HG03025 (cell line): ENCODE data around the gene ATP13A2.

Experiments
- ATAC-seq: cut with Tn5 transposase; IDR thresholded peaks from one replicate; pipeline ENCODE4 v1.9.1; 2021; ENCODE audit warnings: mild to moderate bottlenecking, moderate library complexity; ENCODE audit not compliant: unreplicated experiment, low FRiP score

ATP13A2 gene

GRCh38 chr1:16981269-16981849 lies 30.4 kb downstream of the ATP13A2 start:
- ATAC-seq, result no peak

DNA sequence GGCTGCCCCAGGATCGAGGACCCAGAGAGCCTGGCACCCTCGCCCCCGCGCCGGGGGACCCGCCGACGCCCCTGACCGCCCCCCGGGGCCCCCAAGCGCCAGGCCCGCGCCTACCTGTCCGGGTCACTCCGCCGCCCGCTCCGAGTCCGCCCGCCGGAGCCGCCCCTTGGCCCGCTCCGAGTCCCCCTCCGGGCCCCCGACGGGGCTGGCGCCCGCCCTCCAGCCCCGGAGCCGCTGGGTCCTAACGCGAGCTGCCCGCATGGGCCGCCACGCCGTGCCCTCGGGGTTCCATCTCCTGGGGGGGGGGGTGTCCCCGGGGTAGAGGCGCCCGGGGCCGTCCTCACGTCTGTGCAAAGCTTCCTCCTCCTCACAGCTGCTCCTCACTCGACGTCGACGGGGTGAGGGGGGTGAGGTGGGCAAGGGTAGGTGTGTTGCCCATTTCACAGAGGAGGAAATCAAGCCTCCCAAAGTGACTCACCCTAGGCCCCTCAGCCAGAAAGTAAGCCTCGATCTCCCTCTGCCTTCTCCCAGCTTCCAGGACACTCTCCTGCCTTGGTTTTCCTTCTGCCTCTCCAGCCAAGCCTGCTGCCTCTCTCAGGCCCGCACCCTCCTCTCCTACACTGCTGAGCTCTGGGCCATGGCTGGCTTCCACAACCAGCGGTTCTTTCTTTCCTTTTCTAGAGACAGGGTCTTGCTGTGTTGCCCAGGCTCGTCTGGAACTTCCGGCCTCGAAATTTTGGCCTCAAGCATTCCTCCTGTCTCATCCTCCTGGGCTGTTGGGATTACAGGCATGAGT lies 31.1 kb downstream of the ATP13A2 start, which contains the start of gene MFAP2:
MFAP2 (minus strand) TSS at position 148 of the 796 bp plus-strand sequence. CDS start 2,347 bp downstream, outside the sequence.
- no peak for ATAC-seq

DNA sequence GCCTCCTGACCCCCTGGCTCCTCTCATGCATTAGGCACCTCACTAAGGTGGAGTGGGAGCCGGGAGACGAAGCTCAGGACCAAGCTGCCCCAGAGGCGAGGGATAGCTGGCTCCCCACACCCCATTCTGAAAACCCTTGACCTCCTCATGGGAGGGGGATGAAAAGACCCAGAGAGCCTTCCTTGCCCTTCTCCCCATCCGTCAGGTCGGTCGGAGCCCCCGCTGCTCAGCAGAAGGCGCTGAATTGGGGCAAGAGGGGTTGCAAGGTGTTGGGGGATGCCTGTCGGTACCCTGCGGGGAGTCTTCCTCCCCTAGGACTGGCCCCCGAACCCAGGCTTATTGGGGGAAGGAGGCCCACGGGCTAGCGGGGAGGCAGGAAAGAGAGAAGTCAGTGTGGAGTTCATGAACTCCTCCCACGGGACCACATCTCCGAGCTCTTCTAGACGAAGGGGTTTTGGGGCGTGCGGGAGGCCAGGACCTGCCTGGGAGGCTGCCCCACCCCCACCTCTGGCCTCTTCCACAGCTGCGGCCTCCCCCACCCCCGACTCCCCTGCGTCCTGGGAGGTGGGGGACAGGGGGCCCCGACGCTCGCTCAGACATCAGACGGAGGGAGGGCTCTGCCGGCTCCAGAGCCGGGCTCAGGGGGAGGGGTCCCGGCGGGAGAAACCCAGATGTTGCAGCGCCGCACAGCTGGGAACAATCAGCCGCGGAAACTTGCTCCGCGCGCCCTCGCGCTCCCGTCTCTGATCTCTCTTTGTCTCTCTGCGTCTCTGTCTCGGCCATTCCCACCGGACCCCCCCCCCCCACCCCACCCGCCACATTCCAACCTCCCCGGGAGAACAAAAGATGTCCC lies 32.0 kb downstream of the ATP13A2 start:
- ATAC-seq, result no peak

GRCh38 chr1:16978567-16979474 lies 32.9 kb downstream of the ATP13A2 start:
- no peak for ATAC-seq

DNA sequence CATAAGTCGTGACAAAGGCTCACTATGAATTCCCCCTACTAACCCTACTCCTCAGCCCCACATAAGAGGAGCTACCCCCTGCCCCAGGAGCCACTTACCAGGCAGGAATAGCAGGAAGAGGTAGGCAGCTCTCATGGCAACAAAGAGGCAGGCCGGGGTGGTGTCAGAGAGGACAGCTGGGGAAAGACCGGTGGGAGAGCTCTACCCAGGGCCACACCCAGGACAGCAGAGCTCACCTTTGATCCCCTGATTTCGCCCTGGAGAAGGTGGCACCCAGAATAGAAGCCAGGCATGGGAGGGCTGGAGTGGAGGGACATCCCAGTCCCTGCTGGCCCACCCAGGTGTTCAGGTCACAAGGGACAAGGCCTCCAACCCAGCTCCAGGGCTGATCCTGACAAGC lies 33.6 kb downstream of the ATP13A2 start:
- no peak for ATAC-seq

DNA sequence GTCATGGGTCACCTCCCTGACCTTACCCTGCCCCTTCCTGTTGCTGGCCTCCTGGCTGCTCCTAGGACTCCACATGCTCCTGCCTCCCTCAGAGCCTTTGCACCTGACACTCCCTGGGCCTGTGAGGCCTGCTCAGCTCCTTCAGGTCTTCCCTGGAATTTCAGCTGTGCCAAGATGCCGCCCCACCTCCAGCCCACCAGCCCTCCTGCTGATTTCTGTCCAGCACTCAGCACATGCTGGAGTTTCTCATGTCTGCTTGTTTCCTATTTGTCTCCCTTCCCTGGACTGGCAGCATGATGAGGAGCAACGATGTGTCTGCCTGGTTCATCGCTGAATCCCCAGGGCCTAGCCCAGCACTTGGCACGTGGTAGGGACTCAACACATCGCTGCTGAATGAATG lies 34.4 kb downstream of the ATP13A2 start:
- ATAC-seq, result no peak

- no peak for ATAC-seq
These were observed 34.8 kb downstream of the ATP13A2 start for GRCh38 chr1:16976966-16977365.

GRCh38 chr1:16975838-16976237 lies 35.9 kb downstream of the ATP13A2 start:
- ATAC-seq, result no peak

DNA sequence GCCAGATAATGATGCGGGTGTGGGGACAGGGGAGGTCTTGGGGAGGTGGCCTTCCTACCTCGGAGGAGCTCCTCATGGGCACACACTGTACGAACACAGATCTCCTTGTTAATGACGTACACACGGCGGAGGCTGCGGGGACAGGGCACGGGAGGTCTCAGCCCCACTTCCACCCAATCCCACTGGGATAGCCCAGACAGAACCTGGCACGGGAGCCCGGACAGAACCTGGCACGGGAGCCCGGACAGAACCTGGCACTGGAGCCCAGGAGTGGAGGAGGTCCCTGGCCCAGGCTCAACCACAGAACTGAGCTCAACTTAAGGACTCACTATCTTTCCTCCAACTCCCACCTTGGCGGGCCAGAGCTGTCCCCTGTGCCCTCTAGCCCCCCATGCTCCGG lies 36.5 kb downstream of the ATP13A2 start:
- ATAC-seq, result no peak

DNA sequence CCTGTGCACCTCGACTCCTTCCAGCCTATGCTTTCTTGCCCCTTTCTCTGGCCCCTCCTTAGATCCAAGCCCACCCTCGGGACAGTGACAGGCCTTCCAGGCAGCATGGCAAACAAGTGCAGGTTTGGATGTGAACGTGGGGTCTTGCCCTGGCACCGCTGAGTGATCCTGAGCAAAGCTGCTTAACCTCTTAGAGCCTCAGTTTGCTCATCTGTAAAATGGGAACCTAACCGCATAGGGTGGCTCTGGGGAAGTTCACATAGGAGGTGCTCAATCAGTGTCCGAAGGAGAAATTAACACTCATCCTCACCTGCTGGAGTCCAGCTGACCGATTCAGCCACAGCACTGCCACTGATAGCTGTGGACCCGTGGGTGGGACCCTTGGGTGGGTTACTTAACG lies 38.5 kb downstream of the ATP13A2 start:
- no peak for ATAC-seq

DNA sequence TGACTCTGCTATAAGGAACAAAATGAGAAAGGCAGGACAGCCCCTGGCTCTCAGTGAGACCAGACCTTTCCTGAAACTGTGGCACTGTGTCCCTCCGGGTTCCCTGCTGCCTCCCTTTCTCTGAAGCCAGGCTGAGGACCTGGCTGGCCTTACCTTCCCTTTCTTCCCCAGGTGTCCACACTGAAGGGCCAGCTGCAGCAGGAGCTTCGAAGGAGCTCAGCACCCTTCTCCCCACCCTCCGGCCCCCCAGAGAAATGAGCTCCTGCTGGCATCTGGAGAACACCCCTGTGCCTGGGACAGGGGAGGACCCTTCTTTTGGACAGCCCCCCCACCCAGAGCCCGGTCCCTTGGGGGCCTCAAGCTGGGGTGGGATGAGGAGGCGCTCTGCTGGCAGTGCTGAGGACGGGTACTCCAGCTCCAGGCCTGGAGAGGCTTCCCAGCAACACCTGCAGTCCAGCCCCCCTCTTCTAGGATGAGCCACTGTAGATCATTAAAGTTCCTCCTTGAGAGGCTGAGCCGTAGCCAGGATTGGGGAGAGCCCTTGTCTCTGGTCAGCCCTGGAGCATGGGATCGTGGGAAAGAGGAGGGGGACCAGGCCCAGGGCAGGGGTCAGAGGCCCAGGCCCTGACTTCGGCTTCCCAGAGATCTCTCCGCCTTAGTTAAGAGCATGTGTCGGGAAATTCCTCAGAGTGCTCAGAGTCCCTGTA lies 39.4 kb downstream of the ATP13A2 start:
- no peak for ATAC-seq

- no peak for ATAC-seq
These were observed 40.2 kb downstream of the ATP13A2 start for GRCh38 chr1:16971341-16972188.

GRCh38 chr1:16970132-16970910 lies 41.4 kb downstream of the ATP13A2 start:
- no peak for ATAC-seq

GRCh38 chr1:16969651-16970050 lies 42.1 kb downstream of the ATP13A2 start:
- ATAC-seq, result no peak

DNA sequence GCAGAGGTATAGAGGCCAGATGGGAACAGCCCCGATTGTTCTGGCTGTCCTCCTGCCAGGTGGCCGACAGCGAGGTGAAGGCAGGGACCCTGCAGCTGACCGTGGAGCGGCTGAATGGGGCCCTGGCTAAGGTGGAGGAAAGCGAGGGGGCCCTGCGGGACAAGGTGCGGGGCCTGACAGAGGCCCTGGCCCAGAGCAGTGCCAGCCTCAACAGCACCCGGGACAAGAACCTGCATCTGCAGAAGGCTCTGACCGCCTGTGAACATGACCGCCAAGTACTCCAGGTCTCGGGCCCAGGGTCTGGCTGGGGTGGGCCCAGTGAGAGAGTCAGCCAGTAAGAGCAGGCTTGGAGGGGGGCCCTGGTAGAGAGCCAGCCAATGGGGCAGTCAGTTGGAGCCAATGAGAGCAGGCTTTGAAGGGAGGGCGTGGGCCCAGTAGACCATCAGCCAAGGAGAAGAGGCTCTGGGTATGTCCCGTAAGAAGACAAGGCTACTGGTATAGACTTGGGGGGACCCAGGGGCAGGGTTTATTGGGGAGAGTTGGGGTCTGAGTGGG lies 42.6 kb downstream of the ATP13A2 start:
- ATAC-seq, result no peak

- no peak for ATAC-seq
These were observed 43.4 kb downstream of the ATP13A2 start for GRCh38 chr1:16968372-16968771.

- no peak for ATAC-seq
These were observed 43.8 kb downstream of the ATP13A2 start for GRCh38 chr1:16967962-16968361.
